CD4-positive, alpha-beta T cell (primary cell): ENCODE measurements around the gene ANXA9. TPM values are rescaled to one million over a fixed set of nuclear protein-coding genes. Genes with fewer than 3 reads are reported as not detected.

Experiments
- ATAC-seq: fragments of 200-7000 bp; cut with Tn5 transposase; one replicate; pipeline ENCODE4 v1.10.0; 2022; ENCODE audit warnings: mild to moderate bottlenecking; ENCODE audit not compliant: poor library complexity
- CTCF ChIA-PET: fragments of 350-600 bp; sonication (Branson Sonifier 250); formaldehyde crosslinking; loops from one replicate; lab custom pipeline; 2021; ENCODE audit warnings: antibody characterized with exemption, inconsistent platforms; lab: Charles Lee
- POLR2A ChIA-PET: fragments of 350-600 bp; sonication (Branson Sonifier 250); formaldehyde crosslinking; loops from one replicate; lab custom pipeline; 2021; ENCODE audit warnings: antibody characterized with exemption, inconsistent platforms; lab: Charles Lee
- DNase-seq, 14 experiments: peaks; one replicate each; pipeline ENCODE4 v3.0.0-alpha.2; 2013 to 2020; ENCODE audit warnings: mixed read lengths in 2 of 14
- H3K27ac ChIP-seq, 2 donors: one replicate each; pipeline versions ENCODE4 v1.5.1 to v1.7.0; 2013; ENCODE audit warnings: low read length in 2 of 2, low read depth in 1 of 2, mild to moderate bottlenecking in 1 of 2
- H3K27me3 ChIP-seq, 2 experiments: 1 replicate in 1 of 2; 2 replicates in 1 of 2; pipeline versions ENCODE4 v1.6.1 to v1.7.0; 2013; ENCODE audit warnings: low read length in 2 of 2, control low read depth in 1 of 2, mild to moderate bottlenecking in 1 of 2, moderate library complexity in 1 of 2; ENCODE audit not compliant: insufficient read depth in 2 of 2, control insufficient read depth in 1 of 2
- H3K36me3 ChIP-seq: one replicate; pipeline ENCODE4 v1.6.1; 2013; ENCODE audit warnings: low read length, control low read depth; ENCODE audit not compliant: insufficient read depth
- H3K4me1 ChIP-seq: one replicate; pipeline ENCODE4 v1.6.1; 2013; ENCODE audit warnings: low read length, control low read depth; ENCODE audit not compliant: insufficient read depth
- H3K4me3 ChIP-seq: one replicate; pipeline ENCODE4 v1.5.1; 2013; ENCODE audit warnings: mild to moderate bottlenecking, low read length, moderate library complexity
- H3K9me3 ChIP-seq, 2 experiments: 1 replicate in 1 of 2; 2 replicates in 1 of 2; pipeline versions ENCODE4 v1.6.1 to v1.7.0; 2013; ENCODE audit warnings: low read length in 2 of 2, mild to moderate bottlenecking in 2 of 2, control low read depth in 1 of 2, moderate library complexity in 1 of 2; ENCODE audit not compliant: control insufficient read depth in 1 of 2, insufficient read depth in 1 of 2
- H3K27ac Mint-ChIP-seq: one replicate; pipeline ENCODE4 v1.8.0; 2020; ENCODE audit warnings: mixed read lengths
- H3K27me3 Mint-ChIP-seq: one replicate; pipeline ENCODE4 v1.8.0; 2021; ENCODE audit warnings: mixed read lengths
- H3K36me3 Mint-ChIP-seq: one replicate; pipeline ENCODE4 v1.8.0; 2021; ENCODE audit warnings: low read depth, mixed read lengths
- H3K4me1 Mint-ChIP-seq: one replicate; pipeline ENCODE4 v1.8.0; 2021; ENCODE audit warnings: low read depth, mixed read lengths
- H3K4me3 Mint-ChIP-seq: one replicate; pipeline ENCODE4 v1.8.0; 2020; ENCODE audit warnings: mild to moderate bottlenecking, mixed read lengths
- H3K9me3 Mint-ChIP-seq: one replicate; pipeline ENCODE4 v1.8.0; 2020; ENCODE audit warnings: mixed read lengths
- CTCF ChIP-seq: fragments of 200-600 bp; IDR thresholded peaks from one replicate; pipeline ENCODE4 v1.8.0; 2022; ENCODE audit warnings: antibody characterized with exemption, mild to moderate bottlenecking
- intact Hi-C, 2 experiments: fragments of 100-400 bp; cut with DNase I in 1 of 2; cut with micrococcal nuclease in 1 of 2; formaldehyde crosslinking; loops; one replicate each; pipeline versions ENCODE4 v1.15.1 to v1.9.0; 2023 to 2025; cut with DNase I, micrococcal nuclease
- total RNA-seq, 174 experiments: library from RNA in 2 of 174; stranded (reverse) in 2 of 174; gene quantifications; one replicate each; pipeline ENCODE4 v1.2.3 and lab custom pipeline; 2021 to 2026

Gene ANXA9
- total RNA-seq, 2 experiments from 2014 or later: not detected

DNA sequence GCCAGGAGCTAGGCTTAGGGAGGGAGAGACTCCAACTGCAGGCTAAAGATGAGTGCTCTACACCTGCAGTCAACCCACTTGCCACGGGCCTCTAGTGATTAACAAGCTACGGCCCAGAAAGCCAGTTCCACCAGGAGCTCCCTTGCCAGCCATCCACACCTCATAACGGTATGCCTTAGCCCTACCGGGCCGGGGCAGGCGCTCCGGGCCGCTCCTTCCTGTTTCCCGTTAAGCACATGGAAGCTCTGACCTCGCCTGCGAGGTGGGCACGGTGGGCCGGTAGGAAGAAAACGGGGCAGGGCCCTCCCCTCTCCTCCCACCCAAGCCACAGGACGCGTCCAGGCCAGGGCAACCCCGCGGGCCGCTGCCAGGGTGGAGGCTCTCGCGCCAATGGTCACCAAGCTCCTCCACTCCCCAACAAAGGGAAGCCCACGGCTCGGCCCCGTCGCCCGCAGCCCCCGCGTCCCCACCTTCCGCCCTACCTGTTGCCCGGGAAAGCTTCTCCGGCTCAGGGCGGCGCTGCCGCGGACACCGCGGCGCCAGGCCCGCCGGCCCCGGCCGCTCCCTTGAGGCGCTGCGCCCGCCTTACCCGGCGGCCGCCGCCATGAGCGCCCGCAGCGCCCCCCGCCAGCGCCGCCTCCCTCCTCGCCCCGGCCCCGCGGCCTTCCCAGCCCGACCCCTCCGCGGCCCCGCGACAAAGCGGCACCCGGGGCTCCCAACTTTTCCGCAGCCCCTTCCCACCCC, 8.1 kb upstream of the ANXA9 start:
- Histone ChIP-seq H3K9me3 (no peaks in the 10 kb centered on the region), H3K27me3 (no peaks in the 10 kb centered on the region), H3K4me1 (peaks cover 79% of the 10 kb centered on the region), H3K27ac (peak overlapping the region; percentile 65 to 79), H3K36me3 (peaks cover 1% of the 10 kb centered on the region), H3K4me3 (peak overlapping the region; percentile 88)
- ATAC-seq (peak; percentile 23), DNase-seq (peak; percentile 5 to 66 (median 27))
- POLR2A ChIA-PET: interaction anchor here (0.7 to 2.3 kb wide), 16 partner anchors 11 to 1087 kb away, joined by 3 to 11 read pairs (median 4); partner anchors contain the start of genes CDC42SE1, ENSA, GOLPH3L and MINDY1
- H3K9me3 Mint-ChIP-seq: no peaks in the 10 kb centered on the region
- H3K4me3 Mint-ChIP-seq: peak overlapping the region; percentile 92
- H3K27ac Mint-ChIP-seq: peak overlapping the region; percentile 92
- CTCF ChIA-PET: interaction anchor here (1.2 to 1.5 kb wide), 2 partner anchors 22 to 32 kb away, joined by 4 to 6 read pairs; no protein-coding TSS in a partner anchor
- no peaks in the 10 kb centered on the region for H3K27me3 Mint-ChIP-seq
- no peak for TF ChIP-seq CTCF
- intact Hi-C loops: loop anchor here (2.0 to 10.0 kb wide), 3 partner anchors 49 to 719 kb away; partner anchors contain the start of gene CA14 (in 1 of the 2)
- H3K4me1 Mint-ChIP-seq: peaks cover 70% of the 10 kb centered on the region
- peaks cover 22% of the 10 kb centered on the region for H3K36me3 Mint-ChIP-seq

- peak within 1 kb of the TSS; percentile 92 for H3K27ac Mint-ChIP-seq
- peaks cover 79% of the 10 kb centered on the region for H3K4me1 Mint-ChIP-seq
- Histone ChIP-seq H3K4me3 (peak within 1 kb of the TSS; percentile 88), H3K27ac (peak within 1 kb of the TSS; percentile 65 to 79), H3K36me3 (no peaks in the 10 kb centered on the region), H3K27me3 (no peaks in the 10 kb centered on the region), H3K9me3 (no peaks in the 10 kb centered on the region), H3K4me1 (peaks cover 83% of the 10 kb centered on the region)
- H3K36me3 Mint-ChIP-seq: peaks cover 18% of the 10 kb centered on the region
- no peak for TF ChIP-seq CTCF
- ChIA-PET CTCF (interaction anchor here (1.5 kb wide), 1 partner anchor 31 kb away, joined by 4 read pairs; no protein-coding TSS in a partner anchor), POLR2A (interaction anchor here (1.1 to 2.3 kb wide), 6 partner anchors 17 to 1088 kb away, joined by 3 to 11 read pairs (median 4); partner anchors contain the start of genes CDC42SE1, MINDY1 and VPS72)
- DNase-seq: peak; percentile 63 to 91 (median 78)
- no peaks in the 10 kb centered on the region for H3K27me3 Mint-ChIP-seq
- H3K4me3 Mint-ChIP-seq: peak within 1 kb of the TSS; percentile 92
- intact Hi-C loops: loop anchor here (10.0 kb wide), 2 partner anchors 510 to 720 kb away; partner anchors contain the start of gene CA14 (in 1 of the 2)
- ATAC-seq: peak; percentile 74
- H3K9me3 Mint-ChIP-seq: no peaks in the 10 kb centered on the region
Measured at GRCh38 chr1:150974580-150975478, 7.3 kb upstream of the ANXA9 start, which contains the start of gene CERS2. Gene CERS2, minus strand, starts transcription at chr1:150974835. Its CDS starts 5,745 bp downstream, at chr1:150969090.

- H3K9me3 ChIP-seq: no peaks in the 10 kb centered on the region
- Mint-ChIP-seq H3K27ac (peak overlapping the region; percentile 83), H3K27me3 (no peaks in the 10 kb centered on the region), H3K9me3 (no peaks in the 10 kb centered on the region), H3K4me3 (peak overlapping the region; percentile 91), H3K36me3 (peaks cover 9% of the 10 kb centered on the region), H3K4me1 (peaks cover 64% of the 10 kb centered on the region)
- no peak overlapping the region for H3K4me3 ChIP-seq
- ATAC-seq (no peak), DNase-seq (no peak)
- H3K27me3 ChIP-seq: no peaks in the 10 kb centered on the region
- H3K4me1 ChIP-seq: peaks cover 71% of the 10 kb centered on the region
- no peak overlapping the region for H3K27ac ChIP-seq
- no peaks in the 10 kb centered on the region for H3K36me3 ChIP-seq
- POLR2A ChIA-PET: interaction anchor here (0.7 to 2.3 kb wide), 5 partner anchors 13 to 1089 kb away, joined by 3 to 5 read pairs (median 3); partner anchors contain the start of genes ENSA and MINDY1
- CTCF ChIA-PET: no interaction called here
- intact Hi-C loops: loop anchor here (10.0 kb wide), 2 partner anchors 512 to 722 kb away; partner anchors contain the start of gene CA14 (in 1 of the 2)
- no peak for TF ChIP-seq CTCF
Measured at GRCh38 chr1:150976401-150976821, 5.7 kb upstream of the ANXA9 start.
